ENCODE results near the gene SNX33. TPM values are rescaled to one million over a fixed set of nuclear protein-coding genes. Genes with fewer than 3 reads are reported as not detected.
"Not testable (repeated sequence)": the region's sequence is repeated elsewhere in the genome, so short reads cannot be mapped to it uniquely, and the experiment has no call there.

The SNX33 gene
- total and polyA plus RNA-seq, 2 of the 13 experiments (the other 11 are each of a cell fraction or from before 2014, with no cell fraction given): 11.0 to 11.6 TPM

- no peaks in the 10 kb centered on the region for H3K36me3 ChIP-seq (replicated peaks in 1 of 2; ENCODE audit: control insufficient read depth in 1 of 2, insufficient read depth in 2 of 2, low read length in 2 of 2)
- H3K9me3 ChIP-seq (ENCODE audit: low read length): no peaks in the 10 kb centered on the region
- H3K9ac ChIP-seq (ENCODE audit: insufficient read depth, low read depth, low read length): no peak overlapping the region
- in situ Hi-C loops (cut with HindIII; ENCODE audit: extremely low pct_ligation_motif_present, low pct_unique_long_range_greater_than_20kb): no loop called here
- POLR2A ChIA-PET: interaction anchor here (0.8 to 1.1 kb wide), 2 partner anchors 30 to 38 kb away, joined by 3 read pairs; partner anchors contain the start of genes IMP3 and SNX33
- no peak for TF ChIP-seq RBFOX2 (IDR thresholded peaks at IDR 0.05; ENCODE audit: low read depth, low read length)
- no peak for TF ChIP-seq ZNF704 (CRISPR knock-in tag; IDR thresholded peaks at IDR 0.05; ENCODE audit: borderline replicate concordance)
- TF ChIP-seq, protein P1, sequence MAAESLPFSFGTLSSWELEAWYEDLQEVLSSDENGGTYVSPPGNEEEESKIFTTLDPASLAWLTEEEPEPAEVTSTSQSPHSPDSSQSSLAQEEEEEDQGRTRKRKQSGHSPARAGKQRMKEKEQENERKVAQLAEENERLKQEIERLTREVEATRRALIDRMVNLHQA (CRISPR knock-in tag; IDR thresholded peaks at IDR 0.05): no peak
- TF ChIP-seq, protein P2, sequence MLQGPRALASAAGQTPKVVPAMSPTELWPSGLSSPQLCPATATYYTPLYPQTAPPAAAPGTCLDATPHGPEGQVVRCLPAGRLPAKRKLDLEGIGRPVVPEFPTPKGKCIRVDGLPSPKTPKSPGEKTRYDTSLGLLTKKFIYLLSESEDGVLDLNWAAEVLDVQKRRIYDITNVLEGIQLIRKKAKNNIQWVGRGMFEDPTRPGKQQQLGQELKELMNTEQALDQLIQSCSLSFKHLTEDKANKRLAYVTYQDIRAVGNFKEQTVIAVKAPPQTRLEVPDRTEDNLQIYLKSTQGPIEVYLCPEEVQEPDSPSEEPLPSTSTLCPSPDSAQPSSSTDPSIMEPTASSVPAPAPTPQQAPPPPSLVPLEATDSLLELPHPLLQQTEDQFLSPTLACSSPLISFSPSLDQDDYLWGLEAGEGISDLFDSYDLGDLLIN (CRISPR knock-in tag; IDR thresholded peaks at IDR 0.05; ENCODE audit: borderline replicate concordance): no peak
- no peak for TF ChIP-seq YY1 (IDR thresholded peaks at IDR 0.05; ENCODE audit: insufficient read depth, insufficient replicate concordance, low read depth, low read length)
- TF ChIP-seq ZNF724P (CRISPR knock-in tag; IDR thresholded peaks at IDR 0.05; ENCODE audit: borderline replicate concordance): no peak
- TF ChIP-seq BRCA1 (CRISPR knock-in tag; IDR thresholded peaks at IDR 0.05): no peak
- no peak overlapping the region for H3K4me3 ChIP-seq (replicated peaks in 1 of 3; ENCODE audit: insufficient read depth in 1 of 3, low read depth in 2 of 3, low read length in 3 of 3)
- CTCF ChIA-PET (ENCODE audit: low intra/inter-chr PET ratio, low total read pairs): no interaction called here
- no peak overlapping the region for H3K27ac ChIP-seq (ENCODE audit: extremely low read length, insufficient read depth, low read length)
- DNase-seq (ENCODE audit: low spot score) (no peak), ATAC-seq (no peak), FAIRE-seq (no peak)
- intact Hi-C loops (cut with micrococcal nuclease; ENCODE audit: unreplicated experiment): no loop called here
- H2AFZ ChIP-seq (ENCODE audit: low read length): no peak overlapping the region
- peaks cover 58% of the 10 kb centered on the region for H3K4me1 ChIP-seq (ENCODE audit: insufficient read depth, low read length)
- no peaks in the 10 kb centered on the region for H3K79me2 ChIP-seq (ENCODE audit: insufficient read depth, low read length)
- H3K4me2 ChIP-seq (ENCODE audit: low read depth, low read length): peak overlapping the region; percentile 1; the same call in 1 of the 2 replicates
- 36% methylated on average over 7 of the region's 16 CpGs for WGBS (ENCODE audit: low lambda C conversion rate)
- H3K27me3 ChIP-seq (ENCODE audit: control insufficient read depth in 1 of 2, insufficient read depth in 2 of 2, low read length in 2 of 2): peaks cover 2 to 40% of the 10 kb centered on the region in 2 experiments; a peak in 4 of 5 replicates
- no TSS peak for BruUV-seq (replicated peaks)
- no peaks in the 10 kb centered on the region for H4K20me1 ChIP-seq (ENCODE audit: insufficient read depth, low read length)
Observed at GRCh38 chr15:75677465-75678323, 30.0 kb downstream of the SNX33 start.

DNA sequence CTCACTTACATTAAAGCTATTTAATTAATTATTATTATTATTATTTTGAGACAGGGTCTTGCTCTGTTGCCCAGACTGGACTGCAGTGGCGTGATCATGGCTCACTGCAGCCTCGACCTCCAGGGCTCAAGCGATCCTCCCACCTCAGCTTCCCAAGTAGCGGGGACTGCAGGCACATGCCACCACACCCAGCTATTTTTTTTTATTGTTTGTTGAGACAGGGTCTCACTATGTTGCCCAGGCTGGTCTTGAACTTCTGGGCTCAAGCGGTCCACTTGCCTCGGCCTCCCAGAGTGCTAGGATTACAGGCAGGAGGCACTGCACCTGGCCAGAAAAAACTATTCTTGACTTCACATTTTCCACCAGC, 30.6 kb downstream of the SNX33 start:
- H3K27ac ChIP-seq (ENCODE audit: extremely low read length, insufficient read depth, low read length); CTCF ChIA-PET (ENCODE audit: low intra/inter-chr PET ratio, low total read pairs); H3K36me3 ChIP-seq (replicated peaks in 1 of 2; ENCODE audit: control insufficient read depth in 1 of 2, insufficient read depth in 2 of 2, low read length in 2 of 2); H3K4me3 ChIP-seq (replicated peaks in 1 of 3; ENCODE audit: insufficient read depth in 1 of 3, low read depth in 2 of 3, low read length in 3 of 3); BruUV-seq (replicated peaks); H2AFZ ChIP-seq (ENCODE audit: low read length); H3K79me2 ChIP-seq (ENCODE audit: insufficient read depth, low read length); H4K20me1 ChIP-seq (ENCODE audit: insufficient read depth, low read length); H3K9ac ChIP-seq (ENCODE audit: insufficient read depth, low read depth, low read length); FAIRE-seq; in situ Hi-C loops (cut with HindIII; ENCODE audit: extremely low pct_ligation_motif_present, low pct_unique_long_range_greater_than_20kb); ATAC-seq; H3K9me3 ChIP-seq (ENCODE audit: low read length); DNase-seq (ENCODE audit: low spot score); intact Hi-C loops (cut with micrococcal nuclease; ENCODE audit: unreplicated experiment); H3K4me2 ChIP-seq (ENCODE audit: low read depth, low read length): not testable (repeated sequence)
- POLR2A ChIA-PET: interaction anchor here (3.3 kb wide), 1 partner anchor 39 kb away, joined by 18 read pairs; the partner anchor contains the start of gene IMP3
- 73% methylated on average over 6 of the region's 6 CpGs for WGBS (ENCODE audit: low lambda C conversion rate)
- H3K27me3 ChIP-seq (ENCODE audit: control insufficient read depth in 1 of 2, insufficient read depth in 2 of 2, low read length in 2 of 2): peaks cover 2 to 36% of the 10 kb centered on the region in 2 experiments; a peak in 4 of 5 replicates
- H3K4me1 ChIP-seq (ENCODE audit: insufficient read depth, low read length): peaks cover 54% of the 10 kb centered on the region
